WERI-Rb-1 (cell line): ENCODE results near the gene DOCK10.

ENCODE experiments used
- DNase-seq: peaks from one replicate; pipeline ENCODE4 v3.0.0-alpha.2; 2020
- H3K27ac ChIP-seq: fragments of 250-450 bp; sonication (Bioruptor Pico); 2 replicates; pipeline ENCODE4 v1.5.1; 2020; ENCODE audit warnings: mild to moderate bottlenecking, moderate library complexity
- H3K27me3 ChIP-seq: fragments of 250-450 bp; sonication (Bioruptor Pico); 2 replicates; pipeline ENCODE4 v1.5.1; 2021; ENCODE audit warnings: mild to moderate bottlenecking, low read depth, moderate library complexity; ENCODE audit not compliant: insufficient read depth, severe bottlenecking
- H3K36me3 ChIP-seq: fragments of 250-450 bp; sonication (Bioruptor Pico); 2 replicates; pipeline ENCODE4 v1.5.1; 2020; ENCODE audit warnings: mild to moderate bottlenecking, moderate library complexity
- H3K4me3 ChIP-seq: 2 replicates; pipeline ENCODE4 v1.5.1; 2011; ENCODE audit warnings: low read depth, mild to moderate bottlenecking, control low read depth, low read length
- H3K9me3 ChIP-seq: fragments of 250-450 bp; sonication (Bioruptor Pico); 2 replicates; pipeline ENCODE4 v1.5.1; 2021; ENCODE audit warnings: mild to moderate bottlenecking, moderate library complexity; ENCODE audit not compliant: severe bottlenecking
- TF ChIP-seq, protein P1 (sequence below): IDR thresholded peaks from 2 replicates; pipeline ENCODE4 v1.5.1; 2011; ENCODE audit warnings: low read depth, mild to moderate bottlenecking, control low read depth, inconsistent platforms, low read length

The DOCK10 gene

DNA sequence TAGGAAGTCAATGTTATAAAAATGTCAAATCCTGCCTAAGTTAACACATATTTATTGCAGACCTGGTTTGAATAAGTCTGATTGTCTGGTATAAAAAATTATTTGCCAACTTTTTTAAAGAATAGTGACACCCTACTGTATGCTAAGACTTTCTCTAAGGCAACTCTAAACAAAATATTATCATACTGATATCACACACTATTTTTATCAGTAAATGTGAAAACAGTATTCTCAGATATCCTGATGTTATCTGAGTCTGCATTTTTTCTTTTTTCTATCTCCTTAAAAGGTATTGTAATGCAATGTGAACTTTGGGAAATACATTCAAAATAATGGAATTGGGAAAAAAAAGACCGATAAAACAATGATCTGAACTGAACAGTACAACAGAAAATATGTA, 127.1 kb downstream of the DOCK10 start:
- TF ChIP-seq, protein P1, sequence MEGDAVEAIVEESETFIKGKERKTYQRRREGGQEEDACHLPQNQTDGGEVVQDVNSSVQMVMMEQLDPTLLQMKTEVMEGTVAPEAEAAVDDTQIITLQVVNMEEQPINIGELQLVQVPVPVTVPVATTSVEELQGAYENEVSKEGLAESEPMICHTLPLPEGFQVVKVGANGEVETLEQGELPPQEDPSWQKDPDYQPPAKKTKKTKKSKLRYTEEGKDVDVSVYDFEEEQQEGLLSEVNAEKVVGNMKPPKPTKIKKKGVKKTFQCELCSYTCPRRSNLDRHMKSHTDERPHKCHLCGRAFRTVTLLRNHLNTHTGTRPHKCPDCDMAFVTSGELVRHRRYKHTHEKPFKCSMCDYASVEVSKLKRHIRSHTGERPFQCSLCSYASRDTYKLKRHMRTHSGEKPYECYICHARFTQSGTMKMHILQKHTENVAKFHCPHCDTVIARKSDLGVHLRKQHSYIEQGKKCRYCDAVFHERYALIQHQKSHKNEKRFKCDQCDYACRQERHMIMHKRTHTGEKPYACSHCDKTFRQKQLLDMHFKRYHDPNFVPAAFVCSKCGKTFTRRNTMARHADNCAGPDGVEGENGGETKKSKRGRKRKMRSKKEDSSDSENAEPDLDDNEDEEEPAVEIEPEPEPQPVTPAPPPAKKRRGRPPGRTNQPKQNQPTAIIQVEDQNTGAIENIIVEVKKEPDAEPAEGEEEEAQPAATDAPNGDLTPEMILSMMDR: no peak
- Histone ChIP-seq H3K27ac (no peak overlapping the region), H3K9me3 (no peaks in the 10 kb centered on the region), H3K27me3 (no peaks in the 10 kb centered on the region), H3K4me3 (no peak overlapping the region), H3K36me3 (no peaks in the 10 kb centered on the region)
- DNase-seq: no peak

DNA sequence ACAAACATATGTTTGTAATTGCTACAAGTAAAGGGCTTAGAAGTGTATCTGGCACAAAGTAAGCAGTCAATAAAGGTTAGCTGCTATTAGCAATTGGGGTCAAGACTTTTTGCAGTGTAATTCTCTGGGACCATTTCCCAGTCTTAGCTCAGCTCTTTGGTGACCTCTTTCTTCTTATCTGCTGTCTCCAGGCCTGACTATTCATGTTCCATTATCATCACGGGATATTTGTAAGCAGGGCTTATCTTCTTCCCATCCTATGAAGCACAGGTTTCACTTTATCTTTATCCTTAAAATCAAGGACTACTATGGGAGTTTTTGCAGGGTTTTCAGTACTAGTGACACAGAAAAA, 131.7 kb downstream of the DOCK10 start:
- H3K27me3 ChIP-seq: no peaks in the 10 kb centered on the region
- no peaks in the 10 kb centered on the region for H3K36me3 ChIP-seq
- no peak overlapping the region for H3K4me3 ChIP-seq
- DNase-seq: no peak
- H3K9me3 ChIP-seq: no peaks in the 10 kb centered on the region
- H3K27ac ChIP-seq: no peak overlapping the region
- TF ChIP-seq, protein P1: no peak

DNA sequence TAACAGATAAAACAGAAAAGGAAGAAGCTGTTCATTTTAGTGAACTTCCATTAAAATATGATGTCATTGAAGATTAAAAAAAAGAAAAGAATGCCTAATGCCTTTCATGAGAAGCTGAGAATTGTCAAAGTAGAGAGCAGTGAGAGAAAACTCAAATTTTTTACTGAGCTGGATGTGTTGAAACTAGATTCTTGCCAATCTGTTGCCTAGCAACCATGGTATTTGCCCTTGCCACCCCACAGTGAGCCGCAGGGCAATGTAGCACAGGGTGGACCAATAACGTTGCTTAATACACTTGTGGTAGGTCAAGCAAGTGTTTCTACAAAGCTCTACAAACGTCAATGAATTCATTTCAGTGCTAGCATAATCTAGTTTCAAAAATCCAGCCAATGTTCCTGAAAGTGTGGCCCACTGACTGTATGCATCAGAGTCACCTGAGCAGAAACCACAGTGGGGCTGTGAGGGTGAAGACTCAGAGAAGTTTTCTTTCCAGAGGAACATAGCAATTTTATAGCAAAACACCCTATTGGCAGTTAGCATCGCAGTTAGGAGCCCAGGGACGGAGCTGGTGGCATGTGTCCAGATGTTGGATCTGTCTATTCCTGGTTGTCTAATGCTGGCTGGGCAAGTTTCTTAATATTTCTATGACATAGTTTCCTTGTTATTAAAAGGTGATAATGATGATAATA, 132.2 kb downstream of the DOCK10 start:
- TF ChIP-seq, protein P1: no peak
- Histone ChIP-seq H3K9me3 (no peaks in the 10 kb centered on the region), H3K27me3 (no peaks in the 10 kb centered on the region), H3K27ac (no peak overlapping the region), H3K4me3 (no peak overlapping the region), H3K36me3 (no peaks in the 10 kb centered on the region)
- DNase-seq: no peak

DNA sequence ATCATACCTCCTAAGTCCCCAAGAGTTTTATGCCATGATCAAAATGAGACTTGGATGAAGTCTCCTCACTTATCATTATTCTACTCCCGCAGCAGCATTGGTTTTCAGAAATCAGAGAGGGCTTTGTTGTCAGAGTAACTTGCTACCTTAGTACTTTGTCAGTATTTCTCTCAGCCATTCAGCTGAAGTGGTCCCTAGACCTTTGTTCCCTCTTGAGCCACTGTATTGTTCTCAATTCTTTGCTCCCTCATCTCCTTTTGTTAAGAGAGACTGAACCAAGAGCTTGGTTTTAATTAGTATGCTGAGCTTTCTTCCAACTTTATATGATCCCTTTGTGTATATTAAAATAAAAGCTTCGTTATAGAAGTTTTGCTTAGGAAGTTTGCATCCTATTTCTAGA, 133.4 kb downstream of the DOCK10 start:
- TF ChIP-seq, protein P1: no peak
- Histone ChIP-seq H3K4me3 (no peak overlapping the region), H3K27ac (no peak overlapping the region), H3K27me3 (no peaks in the 10 kb centered on the region), H3K36me3 (no peaks in the 10 kb centered on the region), H3K9me3 (no peaks in the 10 kb centered on the region)
- no peak for DNase-seq

DNA sequence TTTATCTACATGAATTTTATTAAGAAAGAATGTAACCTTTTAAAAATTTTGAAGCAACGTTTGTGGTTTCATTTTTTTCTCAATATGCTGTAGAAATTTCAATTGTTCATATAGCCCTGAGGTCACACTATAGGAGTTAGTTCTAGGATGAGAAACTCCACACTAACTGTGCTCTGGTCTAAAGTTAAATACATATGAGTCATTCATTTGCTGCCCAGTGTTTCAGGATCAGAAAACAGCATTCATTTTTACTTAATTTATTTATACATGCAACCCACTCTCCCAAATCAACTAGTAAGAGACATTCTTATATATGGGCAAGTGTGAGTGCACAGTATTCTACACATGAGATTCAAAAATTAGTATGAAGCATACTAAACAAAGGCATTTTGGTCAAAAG, 137.9 kb downstream of the DOCK10 start:
- Histone ChIP-seq H3K27me3 (no peaks in the 10 kb centered on the region), H3K36me3 (no peaks in the 10 kb centered on the region), H3K27ac (no peak overlapping the region), H3K9me3 (no peaks in the 10 kb centered on the region), H3K4me3 (no peak overlapping the region)
- DNase-seq: no peak
- TF ChIP-seq, protein P1: no peak

DNA sequence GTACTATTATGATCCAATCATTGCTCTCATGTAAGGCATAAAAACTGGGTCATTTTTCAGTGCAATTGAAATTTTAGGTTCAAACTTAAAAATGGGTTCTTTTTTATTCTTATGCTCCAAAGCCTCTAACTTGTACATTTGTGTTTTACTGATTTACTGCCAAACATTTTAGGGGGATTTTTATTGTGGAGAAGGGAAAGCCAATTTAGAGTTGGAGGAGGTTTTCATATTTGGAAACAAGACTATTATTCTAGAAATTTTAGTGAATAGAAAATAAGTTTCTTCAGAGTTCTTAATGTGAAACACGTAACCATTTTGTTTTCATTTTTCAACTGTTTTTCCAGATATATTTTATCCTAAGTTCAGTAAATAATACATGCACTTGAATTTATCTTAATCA, 138.6 kb downstream of the DOCK10 start:
- TF ChIP-seq, protein P1: no peak
- no peaks in the 10 kb centered on the region for H3K9me3 ChIP-seq
- H3K27me3 ChIP-seq: no peaks in the 10 kb centered on the region
- no peaks in the 10 kb centered on the region for H3K36me3 ChIP-seq
- H3K4me3 ChIP-seq: no peak overlapping the region
- no peak overlapping the region for H3K27ac ChIP-seq
- no peak for DNase-seq
